Motor neuron (in vitro differentiated cells): ENCODE data around the gene LRRC4C. TPM values are rescaled to one million over a fixed set of nuclear protein-coding genes. Genes with fewer than 3 reads are reported as not detected.
"Not testable (repeated sequence)": the region's sequence is repeated elsewhere in the genome, so short reads cannot be mapped to it uniquely, and the experiment has no call there.

Source experiments
- ATAC-seq, 8 experiments: fragments of 200-7000 bp; cut with Tn5 transposase; replicated peaks in 6 of 8; 2 replicates each; pipeline ENCODE4 v1.8.0; 2021; ENCODE audit warnings: mild to moderate bottlenecking in 8 of 8, moderate library complexity in 8 of 8
- H3K27ac ChIP-seq, 2 donors: fragments of 250-450 bp; sonication (Bioruptor Pico); 2 replicates each; pipeline ENCODE4 v1.9.0; 2021; ENCODE audit warnings: antibody characterized with exemption in 2 of 2, mild to moderate bottlenecking in 2 of 2, moderate library complexity in 1 of 2
- H3K4me1 ChIP-seq, 2 donors: fragments of 250-450 bp; sonication (Bioruptor Pico); replicated peaks in 1 of 2; 2 replicates each; pipeline ENCODE4 v1.6.1; 2021; ENCODE audit warnings: antibody characterized with exemption in 2 of 2, mild to moderate bottlenecking in 2 of 2, moderate library complexity in 1 of 2
- H3K4me3 ChIP-seq, 5 donors: fragments of 250-450 bp; sonication (Bioruptor Pico); 2 replicates each; pipeline ENCODE4 v1.9.0; 2021; ENCODE audit warnings: antibody characterized with exemption in 5 of 5, mild to moderate bottlenecking in 5 of 5, moderate library complexity in 4 of 5
- WGBS, 10 experiments: fragments of 450-650 bp; shearing (Covaris generic); methylation state at CpG; one replicate each; pipeline ENCODE4 v1.0.0; 2022; 5-methylcytosine and 5-hydroxymethylcytosine counted together
- in situ Hi-C, 9 experiments: fragments of 400-800 bp; cut with MboI; loops; one replicate each; pipeline ENCODE4 v1.15.0; 2021; ENCODE audit warnings: low sequenced_read_pairs in 9 of 9, low pct_unique_long_range_greater_than_20kb in 2 of 9; ENCODE audit not compliant: unreplicated experiment in 9 of 9
- total RNA-seq, 8 experiments: library from RNA; unstranded; fragments of 300-600 nt; gene quantifications; 2 replicates each; pipeline versions ENCODE4 v1.2.3 to v1.2.4, GENCODE V29; 2022

Gene LRRC4C
- total RNA-seq, 8 experiments from 2014 or later = 0.51 to 28.2 (median 12.8) TPM

- in situ Hi-C loops = no loop called here
- H3K27ac ChIP-seq = no peak overlapping the region
- peaks cover 8 to 13% of the 10 kb centered on the region in 2 donors for H3K4me1 ChIP-seq
- ATAC-seq = peak in 1 of 8 experiments; percentile 42
- H3K4me3 ChIP-seq = no peak overlapping the region
These were observed 453.5 kb downstream of the LRRC4C start for GRCh38 chr11:41005986-41006385.

GRCh38 chr11:41003339-41004282 is 455.8 kb downstream of the LRRC4C start:
- peaks cover 20 to 27% of the 10 kb centered on the region in 2 donors for H3K4me1 ChIP-seq
- ATAC-seq = peak in 6 of 8 experiments; percentile 24 to 84 (median 54)
- H3K27ac ChIP-seq = no peak overlapping the region
- in situ Hi-C loops = no loop called here
- no peak overlapping the region for H3K4me3 ChIP-seq
- WGBS, 10 experiments = 6 to 100% (median 47%) methylated on average over 2 to 4 of the region's 4 CpGs

GRCh38 chr11:40998920-40999319 is 460.5 kb downstream of the LRRC4C start:
- Histone ChIP-seq H3K4me1 (peaks cover 22 to 23% of the 10 kb centered on the region in 2 donors), H3K27ac (no peak overlapping the region), H3K4me3 (no peak overlapping the region)
- 0 to 84% (median 55%) methylated on average over 1 to 5 of the region's 5 CpGs for WGBS, 10 experiments
- in situ Hi-C loops = no loop called here
- ATAC-seq = peak in 5 of 8 experiments; percentile 60 to 92 (median 82)

- 0 to 60% (median 39%) methylated on average over 1 of the region's 1 CpG; no CpG with 5 or more reads in 4 of the 10 experiments for WGBS, 10 experiments
- ATAC-seq = no peak
- Histone ChIP-seq H3K4me1 (peaks cover 0 to 4% of the 10 kb centered on the region in 2 donors), H3K27ac (no peak overlapping the region), H3K4me3 (no peak overlapping the region)
- in situ Hi-C loops = no loop called here
These were observed 471.5 kb downstream of the LRRC4C start for GRCh38 chr11:40987776-40988435.

- Histone ChIP-seq H3K4me1 (peaks cover 0 to 4% of the 10 kb centered on the region in 2 donors), H3K4me3 (no peak overlapping the region), H3K27ac (no peak overlapping the region)
- WGBS, 10 experiments = 11 to 100% (median 93%) methylated on average over 1 to 3 of the region's 3 CpGs
- in situ Hi-C loops = no loop called here
- peak in 1 of 8 experiments; percentile 57 for ATAC-seq
These were observed 473.1 kb downstream of the LRRC4C start for GRCh38 chr11:40986320-40986719.

GRCh38 chr11:40975076-40975475 is 484.4 kb downstream of the LRRC4C start:
- 6 to 100% (median 77%) methylated on average over 1 to 2 of the region's 2 CpGs; no CpG with 5 or more reads in 2 of the 10 experiments for WGBS, 10 experiments
- no peak overlapping the region for H3K4me3 ChIP-seq
- in situ Hi-C loops = no loop called here

GRCh38 chr11:40974186-40974795 is 485.2 kb downstream of the LRRC4C start:
- WGBS, 10 experiments = 5 to 100% (median 89%) methylated on average over 1 to 3 of the region's 3 CpGs
- Histone ChIP-seq H3K4me1 (no peaks in the 10 kb centered on the region), H3K4me3 (no peak overlapping the region), H3K27ac (no peak overlapping the region)
- in situ Hi-C loops = no loop called here
- no peak for ATAC-seq

More at GRCh38 chr11:40975076-40975475, 484.4 kb downstream of the LRRC4C start:
- Histone ChIP-seq H3K27ac (no peak overlapping the region), H3K4me1 (no peaks in the 10 kb centered on the region)
- ATAC-seq = no peak

GRCh38 chr11:40958707-40959106 is 500.7 kb downstream of the LRRC4C start:
- H3K4me1 ChIP-seq = peaks cover 0 to 2% of the 10 kb centered on the region in 2 donors
- in situ Hi-C loops = no loop called here
- no peak overlapping the region for H3K4me3 ChIP-seq
- no peak for ATAC-seq
- no peak overlapping the region for H3K27ac ChIP-seq

GRCh38 chr11:40952479-40952878 is 507.0 kb downstream of the LRRC4C start:
- WGBS, 10 experiments = 20 to 100% (median 80%) methylated on average over 1 of the region's 1 CpG; no CpG with 5 or more reads in 5 of the 10 experiments
- ATAC-seq = peak in 1 of 8 experiments; percentile 63
- in situ Hi-C loops = no loop called here
- H3K4me1 ChIP-seq = peaks cover 0 to 11% of the 10 kb centered on the region in 2 donors
- no peak overlapping the region for H3K4me3 ChIP-seq
- H3K27ac ChIP-seq = no peak overlapping the region

GRCh38 chr11:40938002-40938401 is 521.5 kb downstream of the LRRC4C start:
- Histone ChIP-seq H3K27ac (no peak overlapping the region), H3K4me3 (no peak overlapping the region), H3K4me1 (peaks cover 10% of the 10 kb centered on the region in 2 donors)
- peak in 5 of 8 experiments; percentile 92 to 96 (median 93) for ATAC-seq
- in situ Hi-C loops = no loop called here
- WGBS, 10 experiments = 18 to 80% (median 58%) methylated on average over 2 to 4 of the region's 4 CpGs; no CpG with 5 or more reads in 1 of the 10 experiments

- ATAC-seq = peak in 1 of 8 experiments; percentile 43
- in situ Hi-C loops = no loop called here
These were observed 534.5 kb downstream of the LRRC4C start for GRCh38 chr11:40924915-40925314.

GRCh38 chr11:40921246-40921645 is 538.2 kb downstream of the LRRC4C start:
- H3K4me3 ChIP-seq = no peak overlapping the region
- ATAC-seq = no peak
- H3K4me1 ChIP-seq = peaks cover 0 to 5% of the 10 kb centered on the region in 2 donors
- no peak overlapping the region for H3K27ac ChIP-seq
- in situ Hi-C loops = no loop called here

More at GRCh38 chr11:40924915-40925314, 534.5 kb downstream of the LRRC4C start:
- WGBS, 10 experiments = 8 to 100% (median 69%) methylated on average over 1 to 2 of the region's 2 CpGs; no CpG with 5 or more reads in 1 of the 10 experiments
- Histone ChIP-seq H3K27ac (no peak overlapping the region), H3K4me1 (peaks cover 0 to 5% of the 10 kb centered on the region in 2 donors), H3K4me3 (no peak overlapping the region)

- H3K4me1 ChIP-seq, in situ Hi-C loops, ATAC-seq, H3K27ac ChIP-seq, H3K4me3 ChIP-seq: not testable (repeated sequence)
- WGBS, 10 experiments = no CpG with 5 or more reads among the region's 6 CpGs
These were observed 548.7 kb downstream of the LRRC4C start for GRCh38 chr11:40910774-40911173.
